Activated CD4-positive, alpha-beta T cell treated with anti-CD3 and anti-CD28 coated beads, Interleukin-2, amount 10 ng/mL, durations not matched to agents 24 days and 14 days (primary cell): ENCODE measurements around the gene CYB5B. TPM values are rescaled to one million over a fixed set of nuclear protein-coding genes. Genes with fewer than 3 reads are reported as not detected.

Experiments used
- DNase-seq: peaks from one replicate; pipeline ENCODE4 v3.0.0; 2022
- H3K27ac Mint-ChIP-seq: one replicate; pipeline ENCODE4 v1.8.0; 2022; ENCODE audit warnings: mild to moderate bottlenecking, mixed read lengths
- H3K27me3 Mint-ChIP-seq: one replicate; pipeline ENCODE4 v1.8.0; 2022; ENCODE audit warnings: mixed read lengths
- H3K36me3 Mint-ChIP-seq: one replicate; pipeline ENCODE4 v1.8.0; 2022; ENCODE audit warnings: low read depth, mild to moderate bottlenecking, mixed read lengths
- H3K4me1 Mint-ChIP-seq: one replicate; pipeline ENCODE4 v1.8.0; 2021; ENCODE audit warnings: mixed read lengths
- H3K4me3 Mint-ChIP-seq: one replicate; pipeline ENCODE4 v1.8.0; 2022; ENCODE audit warnings: mild to moderate bottlenecking, moderate library complexity, mixed read lengths
- H3K9me3 Mint-ChIP-seq: one replicate; pipeline ENCODE4 v1.8.0; 2021; ENCODE audit warnings: mixed read lengths
- intact Hi-C: fragments of 100-400 bp; cut with micrococcal nuclease; formaldehyde crosslinking; loops from one replicate; pipeline ENCODE4 v1.15.1; 2023
- total RNA-seq: library from RNA; stranded (reverse); gene quantifications from 2 replicates; pipeline ENCODE4 v1.2.3, GENCODE V29; 2022

CYB5B gene
- total RNA-seq, 1 donor from 2014 or later, result 154 TPM

DNA sequence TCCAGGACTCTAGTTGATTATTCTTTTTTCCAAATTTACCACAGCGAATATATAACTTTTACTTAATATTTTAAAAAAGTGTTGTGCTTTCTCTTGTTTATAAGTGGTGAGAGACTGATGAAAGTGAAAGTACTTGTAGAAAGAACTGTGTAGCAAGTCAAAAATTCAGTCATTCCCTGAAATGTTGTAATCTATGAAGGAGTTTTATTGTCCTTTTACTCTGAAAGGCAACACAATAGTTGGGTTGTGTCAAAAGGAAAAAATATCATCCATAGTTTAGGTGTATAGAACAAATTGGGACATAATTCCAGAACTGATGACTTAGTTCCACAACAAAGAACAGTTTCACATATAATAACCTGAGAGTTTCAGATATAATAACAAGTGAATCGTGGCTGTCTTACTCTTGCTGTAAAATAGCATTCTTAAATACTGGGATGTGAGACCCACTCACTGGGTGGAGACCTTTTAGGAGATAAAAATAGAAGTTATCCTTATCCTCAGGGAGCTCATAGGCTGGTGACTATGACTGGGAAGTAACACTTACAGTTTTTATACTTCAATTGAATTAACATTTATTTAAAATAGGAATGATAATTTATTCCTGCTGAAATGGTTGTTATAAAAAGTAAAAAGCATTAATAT lies 20.6 kb downstream of the CYB5B start:
- Mint-ChIP-seq H3K36me3 (peaks cover 36% of the 10 kb centered on the region), H3K27ac (peak overlapping the region; percentile 73), H3K27me3 (no peaks in the 10 kb centered on the region), H3K9me3 (no peaks in the 10 kb centered on the region), H3K4me1 (peaks cover 28% of the 10 kb centered on the region), H3K4me3 (peak overlapping the region; percentile 79)
- no peak for DNase-seq
- intact Hi-C loops, result loop anchor here (1.0 to 2.0 kb wide), 2 partner anchors 20 kb away; partner anchors contain the start of gene CYB5B

DNA sequence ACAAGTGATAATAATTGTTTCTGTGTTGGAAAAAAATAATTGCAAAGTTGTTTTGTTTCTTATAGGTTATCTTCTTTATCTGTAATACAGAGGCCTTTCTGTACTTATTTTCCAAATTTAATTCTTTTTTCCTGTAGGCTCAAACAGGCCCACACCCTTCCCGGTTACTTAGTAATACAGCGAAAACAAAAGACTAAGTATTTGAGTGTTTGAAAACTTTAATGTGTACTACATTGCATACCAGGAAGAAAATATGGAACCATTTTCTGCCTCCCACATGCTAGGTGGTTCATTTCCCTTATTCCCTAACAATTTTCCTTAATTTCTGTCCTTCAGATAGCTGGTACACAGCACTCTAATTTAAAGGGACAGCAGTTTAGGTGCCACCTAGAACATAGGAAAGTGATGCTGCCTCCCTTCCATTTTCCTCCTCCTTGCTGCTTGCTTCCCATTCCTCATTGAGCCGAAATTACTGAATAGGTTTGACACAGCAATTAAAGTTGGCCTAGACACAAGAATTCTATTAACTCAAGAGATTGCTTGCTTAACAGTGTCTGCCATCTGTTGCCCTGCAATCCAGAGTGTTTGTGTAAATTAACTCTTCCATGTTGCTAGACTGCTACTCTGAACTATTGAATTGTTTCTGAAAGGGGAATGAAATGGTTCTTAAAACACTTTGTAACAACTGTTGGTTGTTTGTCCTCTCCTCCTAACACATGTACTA lies 24.2 kb downstream of the CYB5B start:
- Mint-ChIP-seq H3K36me3 (peaks cover 40% of the 10 kb centered on the region), H3K27me3 (no peaks in the 10 kb centered on the region), H3K27ac (peak overlapping the region; percentile 6), H3K9me3 (no peaks in the 10 kb centered on the region), H3K4me3 (no peak overlapping the region), H3K4me1 (peaks cover 20% of the 10 kb centered on the region)
- intact Hi-C loops, result no loop called here
- DNase-seq, result no peak

DNA sequence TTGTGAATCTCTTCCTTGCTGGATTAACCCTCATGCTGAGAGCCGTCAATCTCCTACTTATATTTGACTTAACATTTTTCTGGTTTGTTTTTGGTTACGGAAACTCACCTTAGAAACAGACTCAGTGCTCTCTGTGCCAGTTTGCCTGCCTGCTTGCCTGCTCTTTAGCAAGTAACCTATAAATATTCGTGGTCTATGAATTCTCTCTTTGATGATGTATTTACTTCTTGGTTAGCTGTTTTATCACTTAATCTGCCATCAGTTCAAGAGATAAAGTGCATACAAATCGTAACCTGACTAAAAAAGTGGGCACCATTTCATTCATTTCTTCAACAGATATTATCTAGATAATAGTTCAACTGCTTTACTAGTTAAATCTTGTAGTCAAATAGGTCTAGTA lies 26.7 kb downstream of the CYB5B start:
- H3K27me3 Mint-ChIP-seq, result no peaks in the 10 kb centered on the region
- no peaks in the 10 kb centered on the region for H3K9me3 Mint-ChIP-seq
- peaks cover 17% of the 10 kb centered on the region for H3K4me1 Mint-ChIP-seq
- H3K27ac Mint-ChIP-seq, result no peak overlapping the region
- peaks cover 53% of the 10 kb centered on the region for H3K36me3 Mint-ChIP-seq
- H3K4me3 Mint-ChIP-seq, result no peak overlapping the region
- intact Hi-C loops, result no loop called here
- no peak for DNase-seq

DNA sequence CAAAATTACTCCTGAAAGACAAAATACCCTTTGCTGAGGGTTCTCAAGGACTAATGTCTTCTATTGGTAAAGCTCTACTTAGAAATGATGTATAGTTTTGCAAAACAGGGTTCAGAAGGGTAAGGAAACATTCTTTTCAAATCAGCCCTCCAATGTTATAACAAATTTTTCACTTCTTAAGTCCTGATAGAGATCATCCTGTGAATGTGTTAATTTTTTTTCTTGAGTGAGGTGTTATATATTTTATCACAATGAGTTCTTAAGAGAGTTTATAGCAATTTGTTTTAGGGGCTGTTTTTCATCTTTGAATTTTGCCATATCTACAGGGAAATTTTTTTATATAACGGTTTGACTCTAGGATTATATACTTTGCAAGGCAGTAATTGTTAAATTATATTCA lies 29.5 kb downstream of the CYB5B start:
- intact Hi-C loops, result no loop called here
- Mint-ChIP-seq H3K4me1 (peaks cover 16% of the 10 kb centered on the region), H3K27me3 (no peaks in the 10 kb centered on the region), H3K36me3 (peaks cover 50% of the 10 kb centered on the region), H3K9me3 (no peaks in the 10 kb centered on the region), H3K4me3 (no peak overlapping the region), H3K27ac (peak overlapping the region; percentile 11)
- DNase-seq, result no peak

DNA sequence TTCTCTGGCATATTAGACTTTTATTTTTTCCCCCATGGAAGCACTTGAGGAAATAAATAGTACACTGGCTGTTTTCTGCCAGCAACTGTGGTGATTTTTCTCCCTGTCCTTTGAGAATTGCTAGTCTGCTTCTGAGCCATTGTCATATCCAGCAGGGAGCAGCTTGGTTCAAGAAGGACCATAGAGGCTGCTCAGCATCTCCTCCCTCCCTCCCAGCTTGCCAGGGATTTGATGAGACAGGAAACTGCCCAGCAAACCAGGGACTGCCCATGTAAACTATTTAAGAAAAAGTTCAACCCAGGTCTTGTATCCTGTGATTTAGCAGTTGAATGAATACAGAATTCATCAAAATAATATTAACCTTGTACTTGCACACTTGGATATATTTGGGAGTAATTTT lies 39.5 kb downstream of the CYB5B start:
- H3K36me3 Mint-ChIP-seq, result peaks cover 46% of the 10 kb centered on the region

DNA sequence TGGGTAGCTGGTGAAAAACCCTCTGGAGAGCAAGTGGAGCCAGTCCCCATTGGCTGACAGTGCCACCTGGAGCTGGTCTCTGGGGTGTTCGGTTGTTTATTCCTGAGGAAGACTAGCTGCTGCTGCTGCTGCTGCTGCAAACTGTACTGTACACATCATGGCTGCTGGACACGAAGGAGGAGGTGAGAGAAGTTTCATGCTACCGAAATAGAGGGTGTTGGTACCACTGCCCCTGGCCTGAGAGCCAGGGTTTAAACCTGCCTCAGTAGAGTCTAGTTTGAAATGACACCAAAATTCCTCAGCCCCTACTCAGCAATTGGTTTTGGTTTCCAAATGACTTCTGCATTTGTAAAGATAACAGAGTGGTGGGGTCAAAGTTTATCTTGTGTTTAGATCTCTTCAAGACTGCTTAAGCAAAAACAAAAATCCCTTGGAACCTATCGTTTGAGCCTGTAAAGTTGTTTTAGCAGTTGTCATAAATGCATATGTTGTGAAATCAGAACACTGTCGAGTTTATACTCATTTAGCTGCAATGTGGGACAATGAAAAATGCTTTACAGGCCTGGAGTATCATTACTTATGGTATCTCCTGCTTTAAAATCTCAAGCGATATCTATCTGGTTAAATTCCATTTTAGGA lies 40.8 kb downstream of the CYB5B start:
- Mint-ChIP-seq H3K36me3 (peaks cover 38% of the 10 kb centered on the region), H3K27ac (peak overlapping the region; percentile 81), H3K4me3 (peak overlapping the region; percentile 58), H3K4me1 (peaks cover 47% of the 10 kb centered on the region), H3K27me3 (no peaks in the 10 kb centered on the region), H3K9me3 (no peaks in the 10 kb centered on the region)
- peak; percentile 78 for DNase-seq
- intact Hi-C loops, result loop anchor here (1.0 to 5.0 kb wide), 4 partner anchors 20 to 99 kb away; no protein-coding TSS in a partner anchor

More for the DNA sequence above, 39.5 kb downstream of the CYB5B start:
- Mint-ChIP-seq H3K4me3 (no peak overlapping the region), H3K4me1 (peaks cover 38% of the 10 kb centered on the region), H3K27me3 (no peaks in the 10 kb centered on the region), H3K27ac (peak overlapping the region; percentile 56), H3K9me3 (no peaks in the 10 kb centered on the region)
- no peak for DNase-seq
- intact Hi-C loops, result loop anchor here (2.0 kb wide), 1 partner anchor 67 kb away; no protein-coding TSS in a partner anchor

DNA sequence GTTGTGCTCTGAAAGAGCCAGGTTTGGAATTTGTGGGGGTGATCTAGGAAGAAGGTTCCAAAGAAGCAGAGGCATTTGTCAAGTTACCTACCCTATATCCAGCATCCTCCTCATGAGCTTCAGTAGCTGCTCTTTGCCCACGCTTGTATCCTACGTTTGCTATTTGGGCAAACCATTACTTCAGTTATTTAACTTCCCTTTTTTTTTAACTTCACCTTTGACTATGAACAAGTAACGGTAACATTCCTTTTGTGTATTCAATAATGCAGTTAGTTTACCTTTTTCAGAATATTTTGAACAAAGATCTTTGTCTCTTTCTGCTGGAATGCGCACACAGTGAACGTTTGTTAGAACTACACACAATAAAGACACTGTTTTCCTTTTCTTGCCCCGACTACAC lies 41.5 kb downstream of the CYB5B start:
- Mint-ChIP-seq H3K4me3 (no peak overlapping the region), H3K27ac (peak overlapping the region; percentile 81), H3K9me3 (no peaks in the 10 kb centered on the region)

DNA sequence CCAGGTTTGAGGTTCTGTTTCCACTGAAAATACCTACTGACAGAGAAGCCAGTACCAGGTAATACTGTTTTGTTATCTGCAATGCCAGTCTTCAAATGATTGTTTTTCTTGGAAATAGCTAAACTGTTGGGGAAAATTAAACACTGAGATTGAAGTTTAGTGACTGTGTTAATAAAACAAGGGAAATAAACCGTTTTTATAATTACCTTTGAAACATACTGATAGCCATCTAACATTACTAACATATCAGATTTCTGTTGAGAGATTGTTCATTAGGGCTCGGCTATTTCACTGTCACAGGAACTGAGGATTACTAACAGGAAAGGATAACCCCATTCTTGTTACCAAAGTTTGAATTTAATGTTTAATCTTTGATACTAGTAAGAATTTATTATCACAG lies 42.1 kb downstream of the CYB5B start:
- H3K4me1 Mint-ChIP-seq, result peaks cover 52% of the 10 kb centered on the region
- peaks cover 35% of the 10 kb centered on the region for H3K36me3 Mint-ChIP-seq
- H3K4me3 Mint-ChIP-seq, result no peak overlapping the region
- H3K27ac Mint-ChIP-seq, result no peak overlapping the region
- H3K27me3 Mint-ChIP-seq, result no peaks in the 10 kb centered on the region
- no peaks in the 10 kb centered on the region for H3K9me3 Mint-ChIP-seq
- intact Hi-C loops, result loop anchor here (5.0 kb wide), 1 partner anchor 69 kb away; no protein-coding TSS in a partner anchor
- DNase-seq, result no peak

More for the DNA sequence above, 41.5 kb downstream of the CYB5B start:
- Mint-ChIP-seq H3K27me3 (no peaks in the 10 kb centered on the region), H3K4me1 (peaks cover 49% of the 10 kb centered on the region), H3K36me3 (peaks cover 35% of the 10 kb centered on the region)
- intact Hi-C loops, result loop anchor here (1.0 to 5.0 kb wide), 4 partner anchors 21 to 98 kb away; no protein-coding TSS in a partner anchor
- no peak for DNase-seq

DNA sequence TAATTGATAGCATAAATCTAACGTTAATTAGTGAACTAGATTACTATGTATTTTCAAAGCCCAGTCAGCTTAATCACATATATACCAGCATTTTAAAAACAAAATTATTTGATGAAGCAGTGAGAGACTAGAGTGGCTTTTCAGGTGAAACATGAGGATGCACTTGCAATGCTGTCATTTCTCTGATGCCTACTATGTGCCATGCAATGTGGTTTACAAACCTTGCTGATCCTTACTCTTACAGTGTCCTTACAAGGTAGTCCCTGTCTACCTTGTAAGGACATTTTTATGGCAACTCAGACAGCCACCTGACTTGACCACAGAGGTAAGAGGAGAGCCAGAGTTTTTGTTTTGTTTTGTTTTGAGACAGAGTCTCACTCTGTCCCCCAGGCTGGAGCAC lies 42.7 kb downstream of the CYB5B start:
- intact Hi-C loops, result loop anchor here (5.0 kb wide), 1 partner anchor 70 kb away; no protein-coding TSS in a partner anchor
- Mint-ChIP-seq H3K9me3 (no peaks in the 10 kb centered on the region), H3K27ac (no peak overlapping the region), H3K36me3 (peaks cover 35% of the 10 kb centered on the region), H3K27me3 (no peaks in the 10 kb centered on the region), H3K4me3 (no peak overlapping the region), H3K4me1 (peaks cover 52% of the 10 kb centered on the region)
- no peak for DNase-seq

DNA sequence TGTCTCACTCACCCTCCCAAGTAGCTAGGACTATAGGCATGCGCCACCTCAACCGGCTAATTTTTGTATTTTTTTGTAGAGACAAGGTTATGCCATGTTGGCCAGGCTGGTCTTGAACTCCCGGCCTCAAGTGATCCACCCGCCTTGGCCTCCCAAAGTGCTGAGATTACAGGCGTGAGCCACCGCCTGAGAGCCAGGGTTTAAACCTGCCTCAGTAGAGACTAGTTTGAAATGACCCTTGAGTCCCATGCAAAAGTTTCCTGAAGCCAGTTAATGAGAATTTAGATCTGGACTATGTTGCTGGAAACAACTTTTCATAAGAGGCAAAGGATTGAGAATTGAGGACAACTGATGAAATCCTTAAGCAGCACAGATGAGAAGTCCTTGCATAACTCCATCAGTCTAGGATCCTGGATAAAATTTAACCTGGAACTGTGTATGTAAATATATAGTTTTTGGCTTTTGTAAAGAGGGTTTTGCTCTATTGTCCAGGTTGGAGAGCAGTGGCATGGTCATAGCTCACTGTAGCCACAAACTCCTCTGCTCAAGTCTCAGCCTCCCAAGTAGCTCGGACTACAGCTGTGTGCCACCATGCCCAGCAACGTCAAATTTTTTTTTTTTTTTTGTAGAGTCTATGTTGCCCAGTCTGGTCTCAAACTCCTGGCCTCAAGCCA lies 43.2 kb downstream of the CYB5B start:
- Mint-ChIP-seq H3K27me3 (no peaks in the 10 kb centered on the region), H3K36me3 (peaks cover 30% of the 10 kb centered on the region), H3K9me3 (no peaks in the 10 kb centered on the region), H3K4me1 (peaks cover 50% of the 10 kb centered on the region), H3K4me3 (no peak overlapping the region), H3K27ac (no peak overlapping the region)
- intact Hi-C loops, result loop anchor here (5.0 kb wide), 1 partner anchor 70 kb away; no protein-coding TSS in a partner anchor
- no peak for DNase-seq

DNA sequence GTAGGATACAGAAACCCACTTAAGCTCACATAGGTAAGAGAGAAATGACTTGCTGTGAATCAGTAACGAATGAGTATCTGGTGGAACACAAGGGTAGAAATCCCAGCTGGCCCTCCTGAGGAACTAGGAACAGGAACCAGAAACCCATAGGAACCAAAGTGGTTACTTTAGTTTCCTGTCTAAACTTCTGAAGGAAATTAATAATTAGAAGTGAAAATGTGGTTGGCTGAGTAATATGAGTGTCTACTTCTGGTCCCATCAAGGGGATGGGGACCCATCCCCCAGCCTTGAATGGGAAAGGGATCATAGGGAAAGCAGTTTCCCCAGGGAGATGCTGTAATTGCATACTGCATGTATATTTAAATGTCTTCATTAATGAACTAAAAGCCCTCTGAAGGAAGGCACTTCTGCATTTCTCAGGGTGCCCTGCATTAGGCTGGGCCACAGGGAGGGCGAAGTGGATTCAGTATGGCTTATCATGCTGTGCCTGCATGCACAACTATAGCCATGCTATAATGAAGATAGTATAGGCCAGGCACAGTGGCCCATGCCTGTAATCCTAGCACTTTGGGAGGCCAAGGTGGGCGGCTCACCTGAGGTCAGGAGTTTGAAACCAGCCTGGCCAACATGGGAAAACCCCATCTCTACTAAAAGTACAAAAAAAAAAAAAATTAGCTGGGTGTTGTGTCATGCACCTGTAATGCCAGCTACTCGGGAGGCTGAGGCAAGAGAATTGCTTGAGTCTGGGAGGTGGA lies 45.6 kb downstream of the CYB5B start:
- peak overlapping the region; percentile 19 for H3K4me3 Mint-ChIP-seq
- H3K9me3 Mint-ChIP-seq, result no peaks in the 10 kb centered on the region
- peak; percentile 63 for DNase-seq
- no peaks in the 10 kb centered on the region for H3K27me3 Mint-ChIP-seq
- H3K4me1 Mint-ChIP-seq, result peaks cover 36% of the 10 kb centered on the region
- intact Hi-C loops, result loop anchor here (1.0 to 10.0 kb wide), 4 partner anchors 45 to 94 kb away; partner anchors contain the start of gene CYB5B
- peaks cover 16% of the 10 kb centered on the region for H3K36me3 Mint-ChIP-seq
- H3K27ac Mint-ChIP-seq, result peak overlapping the region; percentile 75

DNA sequence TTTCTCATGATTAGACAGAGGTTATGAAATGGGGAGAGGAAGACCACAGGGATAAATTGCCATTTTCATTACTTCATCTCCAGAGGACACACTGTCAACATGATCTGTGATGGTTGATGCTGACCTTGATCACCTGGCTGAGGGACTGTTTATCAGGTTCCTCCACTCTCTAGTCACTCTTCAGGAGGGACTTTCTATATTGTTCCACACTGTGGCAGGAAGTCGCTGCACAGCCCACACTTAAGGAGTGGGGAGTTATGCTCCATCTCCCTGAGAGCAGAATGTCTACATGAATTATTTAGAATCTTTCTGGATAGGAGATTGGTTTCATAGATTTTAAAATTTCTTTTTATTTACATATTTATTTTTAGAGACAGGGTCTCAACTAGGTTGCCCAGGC lies 46.7 kb downstream of the CYB5B start:
- peak overlapping the region; percentile 20 for H3K4me3 Mint-ChIP-seq
- H3K36me3 Mint-ChIP-seq, result peaks cover 12% of the 10 kb centered on the region
- intact Hi-C loops, result loop anchor here (10.0 kb wide), 1 partner anchor 46 kb away; the partner anchor contains the start of gene CYB5B
- peak overlapping the region; percentile 47 for H3K27ac Mint-ChIP-seq
- DNase-seq, result no peak
- no peaks in the 10 kb centered on the region for H3K9me3 Mint-ChIP-seq
- no peaks in the 10 kb centered on the region for H3K27me3 Mint-ChIP-seq
- H3K4me1 Mint-ChIP-seq, result peaks cover 26% of the 10 kb centered on the region

DNA sequence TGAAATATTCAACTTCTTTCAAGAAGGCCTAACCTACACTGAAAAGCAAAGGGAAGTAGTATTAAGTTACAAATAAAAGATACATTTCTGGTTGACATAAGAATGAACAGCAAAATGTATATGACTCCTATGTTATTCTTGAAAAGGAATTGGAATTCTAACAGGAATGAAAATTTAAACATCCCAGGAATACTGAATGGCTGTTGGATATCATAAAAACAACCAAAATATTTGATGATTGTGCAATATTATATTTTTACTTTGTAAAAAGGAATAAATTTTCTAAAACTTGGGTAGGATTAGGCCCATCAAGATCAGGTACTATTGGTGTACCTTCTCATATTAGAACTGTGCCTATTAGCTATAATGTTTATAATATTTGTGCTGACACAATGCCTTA lies 50.0 kb downstream of the CYB5B start:
- Mint-ChIP-seq H3K36me3 (peaks cover 7% of the 10 kb centered on the region), H3K27ac (no peak overlapping the region), H3K9me3 (no peaks in the 10 kb centered on the region), H3K4me3 (no peak overlapping the region), H3K27me3 (no peaks in the 10 kb centered on the region), H3K4me1 (peaks cover 22% of the 10 kb centered on the region)
- DNase-seq, result no peak
- intact Hi-C loops, result loop anchor here (10.0 kb wide), 1 partner anchor 50 kb away; the partner anchor contains the start of gene CYB5B
